ENCODE data around the gene CLSTN3. TPM values are rescaled to one million over a fixed set of nuclear protein-coding genes. Genes with fewer than 3 reads are reported as not detected.

CLSTN3 gene
- total and polyA plus RNA-seq, 3 donors from 2014 or later: 18.8 to 22.7 (median 19.9) TPM

Small RNA genes within 50 kb of the gene (small RNA-seq; reads per million reads assigned to genes)
- 0 reads per million in 2 donors for gene RNU6-485P

Other genes starting within 250 kb of the CLSTN3 start
- gene LRRC23, start 225.5 kb upstream of the CLSTN3 start, total RNA-seq: 10 to 100 TPM; 32.7 to 33.9 TPM
- 112 TPM for gene LRRC23, start 225.5 kb upstream of the CLSTN3 start, polyA plus RNA-seq (ENCODE audit: insufficient read depth, low read depth, low replicate concordance)
- 1 to 10 TPM; 8.8 to 8.9 TPM for gene ENO2, start 215.8 kb upstream of the CLSTN3 start, total RNA-seq
- 14.3 TPM for gene ENO2, start 215.8 kb upstream of the CLSTN3 start, polyA plus RNA-seq (ENCODE audit: insufficient read depth, low read depth, low replicate concordance)
- gene ATN1, start 202.4 kb upstream of the CLSTN3 start, total RNA-seq: 10 to 100 TPM; 63.4 to 73.2 TPM
- gene ATN1, start 202.4 kb upstream of the CLSTN3 start, polyA plus RNA-seq (ENCODE audit: insufficient read depth, low read depth, low replicate concordance): 40.5 TPM
- not detected for gene RNU7-1, start 186.6 kb upstream of the CLSTN3 start, total RNA-seq
- not detected for gene RNU7-1, start 186.6 kb upstream of the CLSTN3 start, polyA plus RNA-seq (ENCODE audit: insufficient read depth, low read depth, low replicate concordance)
- gene C12orf57, start 186.3 kb upstream of the CLSTN3 start, total RNA-seq: 100 to 1,000 TPM; 143 to 236 TPM
- gene C12orf57, start 186.3 kb upstream of the CLSTN3 start, polyA plus RNA-seq (ENCODE audit: insufficient read depth, low read depth, low replicate concordance): 141 TPM
- 1 to 10 TPM; 3.7 to 9.1 TPM for gene PTPN6, start 179.0 kb upstream of the CLSTN3 start, total RNA-seq
- gene PTPN6, start 179.0 kb upstream of the CLSTN3 start, polyA plus RNA-seq (ENCODE audit: insufficient read depth, low read depth, low replicate concordance): 19.1 TPM
- gene PHB2, start 159.7 kb upstream of the CLSTN3 start, total RNA-seq: 100 to 1,000 TPM; 118 to 153 TPM
- 97.3 TPM for gene PHB2, start 159.7 kb upstream of the CLSTN3 start, polyA plus RNA-seq (ENCODE audit: insufficient read depth, low read depth, low replicate concordance)
- 10 to 100 TPM; 40.2 to 45.5 TPM for gene EMG1, start 159.5 kb upstream of the CLSTN3 start, total RNA-seq
- 36.7 TPM for gene EMG1, start 159.5 kb upstream of the CLSTN3 start, polyA plus RNA-seq (ENCODE audit: insufficient read depth, low read depth, low replicate concordance)
- gene LPCAT3, start 111.9 kb upstream of the CLSTN3 start, total RNA-seq: 10 to 100 TPM; 26.0 to 30.2 TPM
- gene LPCAT3, start 111.9 kb upstream of the CLSTN3 start, polyA plus RNA-seq (ENCODE audit: insufficient read depth, low read depth, low replicate concordance): 33.2 TPM
- gene C1S, start 69.7 kb upstream of the CLSTN3 start, total RNA-seq: 100 to 1,000 TPM in 1 of 2 donors, 10 to 100 TPM in 1; 86.1 to 190 TPM
- gene C1S, start 69.7 kb upstream of the CLSTN3 start, polyA plus RNA-seq (ENCODE audit: insufficient read depth, low read depth, low replicate concordance): 271 TPM
- 100 to 1,000 TPM in 1 of 2 donors, 10 to 100 TPM in 1; 51.4 to 174 TPM for gene C1R, start 37.9 kb upstream of the CLSTN3 start, total RNA-seq
- 330 TPM for gene C1R, start 37.9 kb upstream of the CLSTN3 start, polyA plus RNA-seq (ENCODE audit: insufficient read depth, low read depth, low replicate concordance)
- gene C1RL, start 21.2 kb upstream of the CLSTN3 start, total RNA-seq: 10 to 100 TPM; 23.9 to 31.8 TPM
- gene C1RL, start 21.2 kb upstream of the CLSTN3 start, polyA plus RNA-seq (ENCODE audit: insufficient read depth, low read depth, low replicate concordance): 19.8 TPM
- 1 to 10 TPM; 1.1 to 4.0 TPM for gene RBP5, start 1.5 kb upstream of the CLSTN3 start, total RNA-seq
- 11.8 TPM for gene RBP5, start 1.5 kb upstream of the CLSTN3 start, polyA plus RNA-seq (ENCODE audit: insufficient read depth, low read depth, low replicate concordance)
- 100 to 1,000 TPM; 121 to 134 TPM for gene PEX5, start 59.3 kb downstream of the CLSTN3 start, total RNA-seq
- gene PEX5, start 59.3 kb downstream of the CLSTN3 start, polyA plus RNA-seq (ENCODE audit: insufficient read depth, low read depth, low replicate concordance): 120 TPM
- 1 to 10 TPM in 1 of 2 donors, under 1 TPM in 1; 0.79 to 2.5 TPM for gene ACSM4, start 173.7 kb downstream of the CLSTN3 start, total RNA-seq
- gene ACSM4, start 173.7 kb downstream of the CLSTN3 start, polyA plus RNA-seq (ENCODE audit: insufficient read depth, low read depth, low replicate concordance): 1.3 TPM

All from testis (tissue), 3 donors.